ENCODE data around the gene HPSE. TPM values are rescaled to one million over a fixed set of nuclear protein-coding genes. Genes with fewer than 3 reads are reported as not detected.
"Not testable (repeated sequence)": the region's sequence is repeated elsewhere in the genome, so short reads cannot be mapped to it uniquely, and the experiment has no call there.

Gene HPSE
- total RNA-seq, 1 donor from 2014 or later = 0.80 TPM

- no peak for TF ChIP-seq CTCF (IDR thresholded peaks at IDR 0.05; ENCODE audit: unreplicated experiment)
- Mint-ChIP-seq H3K4me3 (no peak overlapping the region), H3K27me3 (ENCODE audit: low read depth) (no peaks in the 10 kb centered on the region), H3K4me1 (peaks cover 3% of the 10 kb centered on the region), H3K27ac (no peak overlapping the region), H3K9me3 (no peaks in the 10 kb centered on the region), H3K36me3 (peaks cover 14% of the 10 kb centered on the region)
- DNase-seq (ENCODE audit: low spot score in 2 of 2, unreplicated experiment in 2 of 2) = no peak
These were observed 58.2 kb downstream of the HPSE start for GRCh38 chr4:83276299-83277040.

- H3K4me3 Mint-ChIP-seq; H3K4me1 Mint-ChIP-seq; H3K27ac Mint-ChIP-seq; H3K27me3 Mint-ChIP-seq (ENCODE audit: low read depth); H3K9me3 Mint-ChIP-seq; DNase-seq (ENCODE audit: low spot score in 2 of 2, unreplicated experiment in 2 of 2): not testable (repeated sequence)
- H3K36me3 Mint-ChIP-seq = peaks cover 14% of the 10 kb centered on the region
These were observed 60.7 kb downstream of the HPSE start for GRCh38 chr4:83273926-83274325.

- Mint-ChIP-seq H3K4me1 (peaks cover 2% of the 10 kb centered on the region), H3K27ac (no peak overlapping the region), H3K36me3 (peaks cover 14% of the 10 kb centered on the region), H3K4me3 (no peak overlapping the region), H3K9me3 (no peaks in the 10 kb centered on the region), H3K27me3 (ENCODE audit: low read depth) (no peaks in the 10 kb centered on the region)
- TF ChIP-seq CTCF (IDR thresholded peaks at IDR 0.05; ENCODE audit: unreplicated experiment) = no peak
- no peak for DNase-seq (ENCODE audit: low spot score in 2 of 2, unreplicated experiment in 2 of 2)
These were observed 61.7 kb downstream of the HPSE start for GRCh38 chr4:83272900-83273299.

- H3K27ac Mint-ChIP-seq = no peak overlapping the region
- peaks cover 2% of the 10 kb centered on the region for H3K4me1 Mint-ChIP-seq
- H3K9me3 Mint-ChIP-seq = no peaks in the 10 kb centered on the region
- no peak for DNase-seq (ENCODE audit: low spot score in 2 of 2, unreplicated experiment in 2 of 2)
- H3K27me3 Mint-ChIP-seq (ENCODE audit: low read depth) = no peaks in the 10 kb centered on the region
- H3K36me3 Mint-ChIP-seq = peaks cover 3% of the 10 kb centered on the region
- no peak for TF ChIP-seq CTCF (IDR thresholded peaks at IDR 0.05; ENCODE audit: unreplicated experiment)
- no peak overlapping the region for H3K4me3 Mint-ChIP-seq
These were observed 65.4 kb downstream of the HPSE start for GRCh38 chr4:83269256-83269655.

GRCh38 chr4:83268491-83268890, 66.2 kb downstream of the HPSE start:
- no peaks in the 10 kb centered on the region for H3K27me3 Mint-ChIP-seq (ENCODE audit: low read depth)
- no peak for DNase-seq (ENCODE audit: low spot score in 2 of 2, unreplicated experiment in 2 of 2)
- H3K4me3 Mint-ChIP-seq = no peak overlapping the region
- TF ChIP-seq CTCF (IDR thresholded peaks at IDR 0.05; ENCODE audit: unreplicated experiment) = no peak
- peaks cover 5% of the 10 kb centered on the region for H3K36me3 Mint-ChIP-seq
- peaks cover 2% of the 10 kb centered on the region for H3K4me1 Mint-ChIP-seq
- H3K9me3 Mint-ChIP-seq = no peaks in the 10 kb centered on the region
- no peak overlapping the region for H3K27ac Mint-ChIP-seq

GRCh38 chr4:83267830-83268475, 66.7 kb downstream of the HPSE start:
- peaks cover 5% of the 10 kb centered on the region for H3K36me3 Mint-ChIP-seq
- no peaks in the 10 kb centered on the region for H3K27me3 Mint-ChIP-seq (ENCODE audit: low read depth)
- DNase-seq (ENCODE audit: low spot score in 2 of 2, unreplicated experiment in 2 of 2) = no peak
- no peak overlapping the region for H3K27ac Mint-ChIP-seq
- H3K4me1 Mint-ChIP-seq = peaks cover 2% of the 10 kb centered on the region
- no peak for TF ChIP-seq CTCF (IDR thresholded peaks at IDR 0.05; ENCODE audit: unreplicated experiment)
- no peak overlapping the region for H3K4me3 Mint-ChIP-seq
- no peaks in the 10 kb centered on the region for H3K9me3 Mint-ChIP-seq
